HCT116 (cell line): ENCODE results near the gene ACTR6. TPM values are rescaled to one million over a fixed set of nuclear protein-coding genes. Genes with fewer than 3 reads are reported as not detected.

Source experiments
- ATAC-seq: fragments of 200-7000 bp; cut with Tn5 transposase; 2 replicates; pipeline ENCODE4 v1.9.1; 2020; ENCODE audit warnings: mild to moderate bottlenecking, moderate library complexity
- BruUV-seq: library from RNA; stranded (reverse); fragments of 400-500 nt; replicated peaks from 2 replicates; lab custom pipeline; 2021; lab: Mats Ljungman, UMichigan
- CTCF ChIA-PET: fragments of 300-600 bp; sonication (Branson Sonifier 250); formaldehyde crosslinking; loops from one replicate; lab custom pipeline; 2021; ENCODE audit warnings: antibody characterized with exemption; lab: Charles Lee
- POLR2A ChIA-PET: fragments of 300-600, 350-600 bp; sonication (Branson Sonifier 250); formaldehyde crosslinking; loops from one replicate; lab custom pipeline; 2021; ENCODE audit warnings: antibody characterized with exemption; lab: Charles Lee
- RAD21 ChIA-PET, 2 experiments: fragments of 300-600 bp; sonication (Branson Sonifier 250); formaldehyde crosslinking; loops; one replicate each; lab custom pipeline; 2023; ENCODE audit warnings: low total read pairs in 2 of 2; ENCODE audit not compliant: uncharacterized antibody in 2 of 2, unreplicated experiment in 2 of 2, low non-redundant PET in 1 of 2; lab: Charles Lee
- DNase-seq: peaks from one replicate; pipeline ENCODE4 v3.0.0-alpha.2; 2010; ENCODE audit warnings: low read depth, low spot score
- H2AFZ ChIP-seq: fragments of 200-600 bp; shearing (Covaris generic), sonication (generic); 2 replicates; pipeline ENCODE4 v1.6.1; 2017; ENCODE audit warnings: low read depth, mixed run types, mixed read lengths, antibody characterized with exemption, low read length; ENCODE audit not compliant: poor library complexity, severe bottlenecking
- H3K27ac ChIP-seq: 2 replicates; pipeline ENCODE4 v1.5.1; 2012; ENCODE audit warnings: low read depth, low read length
- H3K27me3 ChIP-seq: fragments of 200-600 bp; sonication (generic); 2 replicates; pipeline ENCODE4 v1.6.1; 2016; ENCODE audit warnings: mixed run types, low read length, mixed read lengths; ENCODE audit not compliant: insufficient read depth
- H3K36me3 ChIP-seq, 2 experiments: fragments of 200-500 bp in 1 of 2; fragments of 200-600 bp in 1 of 2; sonication (Bioruptor generic) in 1 of 2; sonication (generic) in 1 of 2; 2 replicates each; pipeline versions ENCODE4 v1.5.1 to v1.6.1; 2014 to 2016; ENCODE audit warnings: low read length in 2 of 2, inconsistent platforms in 1 of 2, mixed read lengths in 1 of 2, mixed run types in 1 of 2; ENCODE audit not compliant: insufficient read depth in 2 of 2, control insufficient read depth in 1 of 2
- H3K4me1 ChIP-seq, 2 experiments: fragments of 200-600 bp in 1 of 2; sonication (generic) in 1 of 2; 2 replicates each; pipeline versions ENCODE4 v1.5.1 to v1.6.1; 2012 to 2017; ENCODE audit warnings: low read length in 2 of 2, inconsistent platforms in 1 of 2, mild to moderate bottlenecking in 1 of 2, mixed read lengths in 1 of 2, mixed run types in 1 of 2, moderate library complexity in 1 of 2; ENCODE audit not compliant: insufficient read depth in 2 of 2, control insufficient read depth in 1 of 2
- H3K4me2 ChIP-seq: fragments of 200-600 bp; sonication (generic); 2 replicates; pipeline ENCODE4 v1.6.1; 2017; ENCODE audit warnings: mixed run types, low read length, mixed read lengths
- H3K4me3 ChIP-seq, 2 experiments: fragments of 200-600 bp in 1 of 2; sonication (generic) in 1 of 2; replicated peaks in 1 of 2; 2 replicates each; pipeline ENCODE4 v1.5.1; 2011 to 2016; ENCODE audit warnings: low read length in 2 of 2, control low read depth in 1 of 2, low read depth in 1 of 2, mild to moderate bottlenecking in 1 of 2, mixed read lengths in 1 of 2, mixed run types in 1 of 2
- H3K79me2 ChIP-seq: fragments of 200-600 bp; sonication (generic); 2 replicates; pipeline ENCODE4 v1.6.1; 2017; ENCODE audit warnings: mild to moderate bottlenecking, mixed run types, low read length, moderate library complexity, mixed read lengths; ENCODE audit not compliant: insufficient read depth
- H3K9ac ChIP-seq: fragments of 200-600 bp; sonication (generic); 2 replicates; pipeline ENCODE4 v1.6.1; 2016; ENCODE audit warnings: low read length, mixed read lengths
- H3K9me2 ChIP-seq: fragments of 200-600 bp; sonication (generic), shearing (Covaris generic); 2 replicates; pipeline ENCODE4 v1.6.1; 2017; ENCODE audit warnings: mixed run types, mild to moderate bottlenecking, moderate library complexity; ENCODE audit not compliant: insufficient read depth
- H3K9me3 ChIP-seq, 2 experiments: fragments of 200-500 bp in 1 of 2; fragments of 200-600 bp in 1 of 2; sonication (Bioruptor generic) in 1 of 2; sonication (generic) in 1 of 2; 2 replicates each; pipeline ENCODE4 v1.6.1; 2014 to 2017; ENCODE audit warnings: low read length in 2 of 2, mixed read lengths in 2 of 2, inconsistent platforms in 1 of 2, low read depth in 1 of 2, mild to moderate bottlenecking in 1 of 2, mixed run types in 1 of 2, moderate library complexity in 1 of 2; ENCODE audit not compliant: control insufficient read depth in 1 of 2, insufficient read depth in 1 of 2
- H4K20me1 ChIP-seq: fragments of 200-600 bp; sonication (generic), shearing (Covaris generic); 2 replicates; pipeline ENCODE4 v1.6.1; 2017; ENCODE audit warnings: mixed run types, mild to moderate bottlenecking, moderate library complexity; ENCODE audit not compliant: insufficient read depth
- ATF3 ChIP-seq: IDR thresholded peaks from 2 replicates; pipeline ENCODE4 v1.6.1; 2012
- CEBPB ChIP-seq: IDR thresholded peaks from 2 replicates; pipeline ENCODE4 v1.6.1; 2012; ENCODE audit warnings: low read depth
- ELF1 ChIP-seq: IDR thresholded peaks from 2 replicates; pipeline ENCODE4 v1.6.1; 2012; ENCODE audit warnings: low read depth, borderline replicate concordance
- EZH2 ChIP-seq: fragments of 200-600 bp; sonication (generic); IDR thresholded peaks from 2 replicates; pipeline ENCODE4 v1.6.1; 2017; ENCODE audit warnings: antibody characterized with exemption, mixed run types
- EZH2phosphoT487 ChIP-seq: fragments of 200-600 bp; IDR thresholded peaks from 2 replicates; pipeline ENCODE4 v1.6.1; 2018; ENCODE audit warnings: antibody characterized with exemption, borderline replicate concordance
- FOSL1 ChIP-seq: IDR thresholded peaks from 2 replicates; pipeline ENCODE4 v1.6.1; 2012; ENCODE audit warnings: low read depth
- POLR2A ChIP-seq: IDR thresholded peaks from 2 replicates; pipeline ENCODE4 v1.7.0; 2011; ENCODE audit warnings: borderline replicate concordance; ENCODE audit not compliant: insufficient read depth, insufficient read length; ENCODE audit errors: extremely low read depth
- RAD21 ChIP-seq: IDR thresholded peaks from 2 replicates; pipeline ENCODE4 v1.6.1; 2012; ENCODE audit warnings: low read depth, mild to moderate bottlenecking
- SP1 ChIP-seq: IDR thresholded peaks from 2 replicates; pipeline ENCODE4 v1.6.1; 2012; ENCODE audit warnings: low read depth
- SRF ChIP-seq: IDR thresholded peaks from 2 replicates; pipeline ENCODE4 v1.6.1; 2012; ENCODE audit warnings: low read depth
- TCF7L2 ChIP-seq: IDR thresholded peaks from 2 replicates; pipeline ENCODE4 v1.7.0; 2011; ENCODE audit warnings: borderline replicate concordance, inconsistent platforms; ENCODE audit not compliant: insufficient read depth, insufficient read length; ENCODE audit errors: extremely low read depth
- ZFX ChIP-seq: fragments of 450-650 bp; IDR thresholded peaks from 2 replicates; pipeline ENCODE4 v1.6.1; 2017
- intact Hi-C: fragments of 100-400 bp; cut with micrococcal nuclease; formaldehyde crosslinking; loops from 2 replicates; pipeline ENCODE4 v1.10.0; 2022
- total RNA-seq: library from RNA; stranded (reverse); gene quantifications from one replicate; pipeline ENCODE4 v1.2.1, GENCODE V29; 2021; ENCODE audit not compliant: unreplicated experiment
- TF ChIP-seq, protein P1 (sequence below): IDR thresholded peaks from 2 replicates; pipeline ENCODE4 v1.6.1; 2011; ENCODE audit warnings: mild to moderate bottlenecking, low read length, moderate library complexity; ENCODE audit not compliant: insufficient replicate concordance; ENCODE audit errors: extremely low read depth
- TF ChIP-seq, protein P2 (sequence below): IDR thresholded peaks from 2 replicates; pipeline ENCODE4 v1.6.1; 2012

The ACTR6 gene
- total RNA-seq, 1 experiment from 2014 or later, result 40.4 TPM

DNA sequence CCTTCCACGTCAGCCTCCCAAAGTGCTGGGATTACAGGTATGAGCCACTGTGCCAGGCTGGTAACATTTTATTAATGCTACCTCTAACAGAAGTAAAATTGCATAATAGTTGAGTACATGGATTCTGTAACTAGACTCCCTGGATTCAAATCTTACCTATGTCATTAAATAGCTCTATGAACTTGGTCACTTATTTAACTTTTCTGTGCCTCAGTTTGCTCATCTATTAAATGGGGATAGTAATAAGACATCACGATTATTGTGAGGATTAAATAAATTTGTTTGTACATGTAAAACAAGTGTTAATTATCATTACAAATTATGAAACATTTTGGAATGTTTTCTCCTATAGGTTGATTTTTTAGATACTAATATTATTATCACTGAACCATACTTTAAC lies 6.7 kb downstream of the ACTR6 start (continued):
- TF ChIP-seq, protein P1, sequence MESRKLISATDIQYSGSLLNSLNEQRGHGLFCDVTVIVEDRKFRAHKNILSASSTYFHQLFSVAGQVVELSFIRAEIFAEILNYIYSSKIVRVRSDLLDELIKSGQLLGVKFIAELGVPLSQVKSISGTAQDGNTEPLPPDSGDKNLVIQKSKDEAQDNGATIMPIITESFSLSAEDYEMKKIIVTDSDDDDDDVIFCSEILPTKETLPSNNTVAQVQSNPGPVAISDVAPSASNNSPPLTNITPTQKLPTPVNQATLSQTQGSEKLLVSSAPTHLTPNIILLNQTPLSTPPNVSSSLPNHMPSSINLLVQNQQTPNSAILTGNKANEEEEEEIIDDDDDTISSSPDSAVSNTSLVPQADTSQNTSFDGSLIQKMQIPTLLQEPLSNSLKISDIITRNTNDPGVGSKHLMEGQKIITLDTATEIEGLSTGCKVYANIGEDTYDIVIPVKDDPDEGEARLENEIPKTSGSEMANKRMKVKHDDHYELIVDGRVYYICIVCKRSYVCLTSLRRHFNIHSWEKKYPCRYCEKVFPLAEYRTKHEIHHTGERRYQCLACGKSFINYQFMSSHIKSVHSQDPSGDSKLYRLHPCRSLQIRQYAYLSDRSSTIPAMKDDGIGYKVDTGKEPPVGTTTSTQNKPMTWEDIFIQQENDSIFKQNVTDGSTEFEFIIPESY, result no peak
- TF ChIP-seq TCF7L2 (no peak), POLR2A (no peak), CEBPB (no peak)

- Histone ChIP-seq H3K4me3 (no peak overlapping the region), H3K4me1 (no peaks in the 10 kb centered on the region), H3K36me3 (peaks cover 8 to 25% of the 10 kb centered on the region in 2 experiments; a peak in 3 of 4 replicates), H3K9ac (no peak overlapping the region), H3K9me2 (no peaks in the 10 kb centered on the region), H3K27ac (no peak overlapping the region), H3K27me3 (no peaks in the 10 kb centered on the region), H3K79me2 (peaks cover 8% of the 10 kb centered on the region), H3K9me3 (no peaks in the 10 kb centered on the region), H4K20me1 (no peaks in the 10 kb centered on the region), H2AFZ (no peak overlapping the region), H3K4me2 (no peak overlapping the region)
- TF ChIP-seq ATF3 (no peak), RAD21 (no peak), POLR2A (no peak), FOSL1 (no peak), SP1 (no peak), SRF (no peak), TCF7L2 (no peak), ZFX (no peak), EZH2phosphoT487 (no peak), ELF1 (no peak), EZH2 (no peak)
- TF ChIP-seq, protein P2, sequence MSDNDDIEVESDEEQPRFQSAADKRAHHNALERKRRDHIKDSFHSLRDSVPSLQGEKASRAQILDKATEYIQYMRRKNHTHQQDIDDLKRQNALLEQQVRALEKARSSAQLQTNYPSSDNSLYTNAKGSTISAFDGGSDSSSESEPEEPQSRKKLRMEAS, result no peak
- ChIA-PET CTCF (no interaction called here), POLR2A (no interaction called here), RAD21 (no interaction called here)
- no peak for DNase-seq
- BruUV-seq, result no TSS peak
- intact Hi-C loops, result no loop called here
- ATAC-seq, result no peak
Observed at GRCh38 chr12:100208834-100209233, 8.2 kb downstream of the ACTR6 start.
